GM10248 (cell line): ENCODE results near the gene RRP1B.

Experiments used
- CTCF ChIA-PET: fragments of 300-600 bp; sonication (Branson Sonifier 250); formaldehyde crosslinking; extraction: SDS; loops from one replicate; lab custom pipeline; 2021; ENCODE audit warnings: antibody characterized with exemption; lab: Yijun Ruan, JAX
- POLR2A ChIA-PET: fragments of 350-650 bp; sonication (Branson Sonifier 250); formaldehyde crosslinking; extraction: SDS; loops from one replicate; lab custom pipeline; 2020; ENCODE audit warnings: antibody characterized with exemption; lab: Yijun Ruan, JAX
- DNase-seq: peaks from one replicate; pipeline ENCODE4 v3.0.0; 2012; ENCODE audit errors: extremely low spot score
- CTCF ChIP-seq: IDR thresholded peaks from 2 replicates; pipeline ENCODE4 v1.5.1; 2012; ENCODE audit warnings: mild to moderate bottlenecking, low read depth; ENCODE audit errors: extremely low read depth, missing control alignments, control extremely low read depth

Gene RRP1B

GRCh38 chr21:43741423-43742096 lies 82.2 kb downstream of the RRP1B start:
- POLR2A ChIA-PET = no interaction called here
- no peak for DNase-seq
- no peak for TF ChIP-seq CTCF
- CTCF ChIA-PET = interaction anchor here (1.0 to 1.7 kb wide), 4 partner anchors 14 to 243 kb away, joined by 3 to 5 read pairs (median 3); partner anchors contain the start of gene RRP1

- DNase-seq = no peak
- ChIA-PET POLR2A (no interaction called here), CTCF (no interaction called here)
- TF ChIP-seq CTCF = no peak
Measured at GRCh38 chr21:43743947-43744346, 84.6 kb downstream of the RRP1B start.

GRCh38 chr21:43744725-43745124 lies 85.4 kb downstream of the RRP1B start:
- ChIA-PET CTCF (no interaction called here), POLR2A (no interaction called here)
- no peak for DNase-seq
- TF ChIP-seq CTCF = no peak
